Dedifferentiated amniotic fluid mesenchymal stem cell (primary cell): ENCODE data around the gene ZNF423.

Experiments used
- DNase-seq: peaks from one replicate; pipeline ENCODE4 v3.0.0-alpha.2; 2016; ENCODE audit errors: extremely low spot score

Gene ZNF423

GRCh38 chr16:49473131-49473530 is 382.8 kb downstream of the ZNF423 start:
- DNase-seq = no peak

DNA sequence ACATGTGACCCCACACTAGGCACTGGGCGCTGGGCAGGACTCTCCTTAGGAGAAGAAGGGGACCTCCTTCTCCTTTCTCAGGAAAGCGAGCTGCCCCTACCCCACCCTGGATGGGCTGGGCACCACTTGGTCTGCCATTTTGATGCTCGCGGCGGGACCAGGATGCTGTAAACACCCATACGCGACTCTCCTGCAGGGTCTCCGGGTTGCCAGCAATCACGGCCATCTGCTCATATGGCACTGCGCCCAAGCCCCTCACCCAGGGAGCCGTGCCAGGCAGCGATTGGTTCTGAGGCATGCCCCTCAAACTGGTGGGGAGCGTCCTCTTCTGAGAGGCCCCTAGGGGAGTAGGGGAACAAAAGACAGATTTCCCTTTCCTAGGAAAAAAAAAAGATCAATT is 383.3 kb downstream of the ZNF423 start:
- DNase-seq = no peak

DNA sequence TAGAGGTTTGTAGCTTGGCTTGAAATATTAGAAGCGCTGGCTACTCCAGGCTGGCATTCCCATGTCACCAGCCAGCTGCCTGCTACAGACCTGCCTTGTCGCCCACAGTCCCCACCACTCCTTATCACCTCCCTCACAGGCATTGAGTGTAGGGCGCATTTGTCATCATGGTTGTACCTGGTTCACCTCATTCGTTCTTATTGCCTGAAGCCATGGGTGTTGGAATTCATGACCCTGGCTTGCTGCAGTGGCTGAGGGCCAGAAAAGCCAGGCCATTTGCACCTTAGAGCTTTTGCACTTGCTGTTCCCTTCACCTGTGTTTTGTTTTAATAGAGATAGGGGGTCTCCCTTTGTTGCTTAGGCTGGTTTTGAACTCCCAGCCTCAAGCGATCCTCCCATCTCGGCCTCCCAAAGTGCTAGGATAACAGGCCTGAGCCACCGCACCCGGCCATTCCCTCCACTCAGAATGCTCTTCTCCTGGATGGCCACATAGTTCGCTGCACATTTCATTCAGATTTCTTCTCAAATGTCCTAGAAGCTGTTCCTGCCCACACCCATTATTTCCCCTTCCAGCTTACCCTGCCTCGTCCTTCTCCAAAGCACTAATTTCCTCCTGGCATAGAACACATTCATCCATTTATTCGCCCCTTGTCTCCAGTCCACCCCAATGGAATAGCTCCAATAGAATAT is 384.7 kb downstream of the ZNF423 start:
- no peak for DNase-seq

DNA sequence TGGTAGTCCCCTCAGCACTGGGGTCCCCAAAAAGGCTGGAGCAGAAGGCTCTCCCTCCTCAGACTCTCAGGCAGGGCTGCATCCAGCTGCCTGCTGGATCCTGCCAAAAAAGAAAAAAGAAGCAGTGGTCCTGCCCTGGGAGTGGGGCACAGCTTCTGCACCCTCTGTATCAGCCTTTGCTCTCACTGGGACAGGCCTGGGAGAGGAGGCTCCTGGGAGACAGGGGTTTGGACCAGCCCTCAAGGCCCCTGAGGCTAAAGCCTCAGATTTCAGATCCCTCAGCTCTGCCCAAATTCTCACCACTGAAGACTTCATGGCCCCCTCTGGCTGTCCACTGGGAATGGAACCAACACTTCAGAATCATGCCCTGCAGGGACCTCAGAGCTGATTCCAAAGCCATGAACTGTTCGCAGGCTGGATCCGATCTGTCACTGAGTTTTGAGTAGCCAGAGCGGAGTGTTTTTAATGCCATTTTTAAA is 385.4 kb downstream of the ZNF423 start:
- DNase-seq = no peak

GRCh38 chr16:49469930-49470451 is 385.9 kb downstream of the ZNF423 start:
- no peak for DNase-seq

DNA sequence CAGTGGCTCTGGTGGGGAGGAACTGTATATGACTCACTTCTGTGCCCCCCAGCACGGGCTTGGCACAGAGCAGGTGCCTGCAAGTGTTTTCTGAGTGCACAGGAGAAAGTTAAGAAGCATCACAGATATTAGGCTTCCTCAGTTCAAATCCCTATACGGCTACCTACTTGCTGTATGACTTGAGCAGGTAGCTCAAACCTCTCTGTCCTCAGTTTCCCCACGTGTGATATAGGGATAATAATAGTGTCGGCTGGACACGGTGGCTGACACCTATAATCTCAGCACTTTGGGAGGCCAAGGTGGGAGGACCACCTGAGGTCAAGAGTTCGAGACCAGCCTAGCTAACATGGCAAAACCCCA is 386.6 kb downstream of the ZNF423 start:
- DNase-seq = no peak

GRCh38 chr16:49468611-49469310 is 387.2 kb downstream of the ZNF423 start:
- DNase-seq = no peak

DNA sequence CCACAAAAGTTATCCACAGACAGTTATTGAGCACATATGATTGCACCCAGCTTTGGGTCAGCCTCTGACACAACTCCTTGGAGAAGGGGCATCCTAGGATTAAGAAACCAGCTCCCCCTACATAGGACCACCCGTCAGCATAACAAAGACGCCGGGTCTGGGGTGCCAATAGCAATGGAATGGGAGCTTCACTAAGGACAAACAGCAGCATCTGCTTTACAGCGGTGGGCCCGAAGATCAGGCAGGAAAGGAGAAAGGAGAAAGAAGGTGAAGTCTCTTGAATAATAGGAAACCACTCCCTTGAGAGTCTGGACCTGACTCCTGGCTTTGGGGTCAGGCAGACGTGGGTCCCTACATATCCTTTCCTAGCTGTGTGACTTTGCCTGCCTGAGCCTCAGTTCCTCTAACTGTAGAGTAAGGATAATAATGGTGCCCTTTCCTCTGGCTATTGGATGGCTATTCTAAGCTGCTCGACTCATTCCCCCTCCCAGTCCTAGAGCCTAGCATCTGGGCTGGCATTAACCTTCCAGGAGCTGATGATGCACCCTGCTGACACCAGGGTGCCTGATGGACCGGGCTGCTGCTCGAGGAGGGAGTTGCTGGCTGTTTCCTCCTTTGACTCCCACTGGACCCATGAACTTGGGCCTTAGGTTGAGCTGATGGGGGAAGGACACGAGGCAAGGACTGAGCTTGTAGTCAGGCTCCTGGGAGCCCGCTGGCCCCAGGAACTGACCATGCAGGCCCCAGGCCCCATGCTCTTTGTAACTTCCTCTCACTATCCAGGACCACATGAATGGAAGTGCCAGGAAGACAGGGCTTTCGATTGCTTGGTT is 388.2 kb downstream of the ZNF423 start:
- no peak for DNase-seq

DNA sequence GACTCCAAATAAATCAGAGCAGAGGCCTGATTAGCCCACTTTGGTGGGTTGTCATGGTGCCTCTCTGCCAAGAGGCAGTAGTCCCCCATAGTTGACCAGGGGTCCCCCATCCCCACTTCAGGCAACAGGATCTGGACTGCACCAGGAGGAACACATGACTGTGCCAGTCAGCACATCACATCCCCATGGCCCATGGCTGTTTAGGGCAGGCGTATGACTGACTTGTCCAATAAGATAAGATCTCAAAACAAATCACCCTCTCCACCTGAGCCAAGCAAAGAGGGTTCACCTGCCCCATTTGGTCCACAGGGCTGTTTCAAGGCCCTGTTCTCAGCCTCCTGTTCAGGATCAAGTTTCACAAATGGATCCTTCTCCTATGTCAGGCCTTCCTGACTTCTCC is 389.0 kb downstream of the ZNF423 start:
- no peak for DNase-seq

- DNase-seq = no peak
These were observed 389.4 kb downstream of the ZNF423 start for GRCh38 chr16:49466529-49466831.

DNA sequence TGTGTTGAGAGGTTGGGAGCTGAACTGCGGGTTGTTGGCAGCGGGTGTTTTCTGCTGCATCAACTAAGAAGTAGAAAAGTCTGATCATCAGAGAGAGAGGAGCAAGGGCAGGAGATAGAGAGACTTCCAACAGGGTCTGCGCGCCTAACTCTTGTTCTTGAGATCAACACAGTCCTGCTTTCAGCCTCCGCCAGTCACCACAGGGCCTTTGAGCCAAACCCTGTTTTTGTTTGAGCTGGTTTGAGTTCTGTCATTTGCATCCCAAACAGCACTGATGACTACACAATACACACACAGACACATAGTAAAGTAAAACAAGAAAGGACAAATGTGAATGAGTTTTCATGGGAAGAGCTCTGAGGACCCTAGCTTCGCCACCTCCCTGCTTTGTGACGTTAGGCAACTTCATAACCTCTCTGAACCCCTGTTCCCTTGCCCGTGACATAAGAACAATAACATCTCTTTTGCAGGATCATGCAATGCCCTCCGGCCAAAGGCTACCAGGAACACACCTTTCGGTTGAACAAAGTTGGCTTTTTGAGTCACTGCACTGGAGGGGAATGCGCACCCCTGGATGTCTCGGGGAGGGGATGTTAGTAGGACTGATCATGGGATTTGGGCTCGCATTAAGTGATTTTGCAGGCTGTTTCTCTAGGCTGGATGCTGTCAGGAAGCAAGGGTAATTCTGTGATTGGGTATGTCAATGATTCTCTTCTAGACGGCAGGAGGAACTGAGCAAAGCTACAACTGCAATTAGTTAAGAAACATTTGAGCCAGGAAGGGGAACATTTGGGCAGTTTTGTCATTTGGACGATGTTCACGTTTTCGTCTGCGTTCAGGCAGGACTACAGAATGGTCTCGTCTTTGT is 390.0 kb downstream of the ZNF423 start:
- no peak for DNase-seq

- no peak for DNase-seq
These were observed 390.9 kb downstream of the ZNF423 start for GRCh38 chr16:49464877-49465504.

GRCh38 chr16:49464093-49464492 is 391.8 kb downstream of the ZNF423 start:
- no peak for DNase-seq

- no peak for DNase-seq
These were observed 392.4 kb downstream of the ZNF423 start for GRCh38 chr16:49463529-49463928.

DNA sequence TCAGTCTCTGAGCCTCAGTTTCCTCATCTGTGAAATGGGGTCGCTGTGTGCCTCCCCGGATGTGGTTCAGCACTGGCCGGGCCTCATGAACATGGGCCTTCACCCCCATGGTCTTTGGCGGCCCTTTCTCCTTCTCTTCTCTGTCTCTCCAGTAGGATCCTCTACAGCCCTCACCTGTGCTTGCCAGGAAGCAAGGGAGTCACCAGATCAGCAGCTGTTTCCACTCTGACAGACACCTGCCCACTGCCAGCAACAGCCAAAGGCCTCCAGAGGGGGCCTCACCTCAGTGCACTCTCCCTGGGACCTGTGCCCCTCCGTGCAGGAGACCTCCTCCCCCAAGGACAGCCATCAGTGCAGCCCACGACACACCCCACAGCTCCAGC is 392.9 kb downstream of the ZNF423 start:
- DNase-seq = no peak

DNA sequence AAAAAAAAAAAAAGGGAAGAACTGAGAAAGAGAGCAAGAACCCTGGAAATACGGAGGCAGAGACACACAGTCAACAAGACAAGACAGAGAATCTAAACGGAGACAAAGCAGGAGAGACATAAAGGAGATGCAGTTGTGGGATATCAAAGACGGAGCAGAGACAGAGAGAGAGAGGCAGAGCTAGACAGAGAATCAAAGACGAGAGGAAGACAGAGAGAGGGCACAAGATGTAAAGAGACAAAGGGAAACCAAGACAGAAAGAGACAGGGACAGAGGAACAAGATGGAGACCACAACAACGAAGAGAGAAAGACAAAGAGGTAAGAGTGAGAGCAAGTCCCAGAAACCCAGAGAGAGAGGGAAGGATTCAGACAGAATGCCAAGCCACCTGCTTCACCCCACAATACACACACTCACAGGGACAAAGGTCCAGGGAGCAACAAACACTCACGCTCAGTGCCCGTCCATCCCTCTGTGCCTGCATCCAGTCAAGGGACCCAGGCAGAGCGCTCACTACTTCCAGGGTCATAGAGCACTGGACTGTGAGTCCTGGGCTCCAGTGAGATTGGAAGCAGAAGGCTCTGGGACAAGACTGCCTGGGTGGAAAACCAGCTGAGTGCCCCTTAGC is 393.4 kb downstream of the ZNF423 start:
- no peak for DNase-seq

- DNase-seq = no peak
These were observed 394.4 kb downstream of the ZNF423 start for GRCh38 chr16:49461517-49461951.

GRCh38 chr16:49460786-49461470 is 395.0 kb downstream of the ZNF423 start:
- no peak for DNase-seq

DNA sequence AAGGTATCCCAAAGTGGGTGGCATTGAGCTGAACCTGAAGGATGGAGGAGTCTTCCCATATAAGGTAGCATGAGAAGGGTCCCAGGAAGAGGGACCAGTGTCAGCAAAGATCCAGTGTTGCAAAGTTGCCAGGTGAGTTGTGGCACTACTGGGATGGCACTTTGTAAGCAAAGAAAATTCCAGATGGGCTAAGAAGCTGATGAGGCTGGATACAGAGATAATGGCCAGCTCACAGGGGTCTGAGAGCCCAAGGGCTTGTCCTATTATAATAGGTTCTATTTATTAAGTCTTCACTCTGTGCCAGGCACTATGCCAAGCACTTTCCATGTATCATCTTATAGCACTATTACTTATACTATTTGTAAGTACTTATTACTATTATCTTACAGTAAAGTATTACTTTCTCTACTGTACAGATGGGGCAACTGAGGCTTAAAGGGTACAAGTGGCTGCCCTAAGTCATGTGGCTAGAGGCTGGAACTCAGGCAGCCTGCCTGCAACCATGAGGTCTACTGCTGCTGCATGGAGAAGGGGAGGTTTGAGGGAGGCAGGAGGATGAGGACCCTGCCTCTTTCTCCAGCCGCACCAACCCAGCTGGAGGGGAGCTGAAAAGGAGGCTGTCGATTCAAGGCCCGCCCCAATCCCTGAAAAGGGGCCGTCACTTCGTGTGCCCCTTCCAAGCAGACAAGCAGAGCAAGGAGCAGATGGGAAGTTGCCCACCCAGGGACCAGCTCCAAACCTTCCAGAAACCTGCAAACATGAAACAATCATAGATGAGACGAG is 395.8 kb downstream of the ZNF423 start:
- DNase-seq = no peak
